Measurements from ENCODE around the gene CLDN3.
A peak's percentile ranks its signal among the peaks of the same experiment; 100 is the strongest.
"Not testable (repeated sequence)": the region's sequence is repeated elsewhere in the genome, so short reads cannot be mapped to it uniquely, and the experiment has no call there.

Gene CLDN3

DNA sequence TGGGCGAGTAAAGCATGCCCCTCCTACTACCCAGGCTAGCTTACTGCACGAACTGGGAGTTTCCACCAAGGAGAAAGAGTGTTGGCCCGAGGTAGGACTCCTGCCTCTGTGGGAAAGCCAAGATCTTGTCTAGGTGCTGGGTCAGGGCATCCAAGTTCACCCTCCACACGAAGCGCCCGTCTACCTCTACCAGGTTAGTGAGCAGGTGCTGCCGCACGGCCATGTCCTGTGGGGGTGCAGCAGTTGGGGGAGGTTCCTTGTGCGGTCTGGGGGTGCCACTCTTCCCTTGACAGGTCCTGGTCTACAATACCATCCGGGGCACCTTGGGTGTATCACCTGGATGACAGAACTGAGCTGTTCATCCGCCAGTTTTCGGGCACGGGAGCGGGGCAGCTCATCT lies 33.2 kb downstream of the CLDN3 start:
- no peak for DNase-seq (ENCODE audit: low spot score)

DNA sequence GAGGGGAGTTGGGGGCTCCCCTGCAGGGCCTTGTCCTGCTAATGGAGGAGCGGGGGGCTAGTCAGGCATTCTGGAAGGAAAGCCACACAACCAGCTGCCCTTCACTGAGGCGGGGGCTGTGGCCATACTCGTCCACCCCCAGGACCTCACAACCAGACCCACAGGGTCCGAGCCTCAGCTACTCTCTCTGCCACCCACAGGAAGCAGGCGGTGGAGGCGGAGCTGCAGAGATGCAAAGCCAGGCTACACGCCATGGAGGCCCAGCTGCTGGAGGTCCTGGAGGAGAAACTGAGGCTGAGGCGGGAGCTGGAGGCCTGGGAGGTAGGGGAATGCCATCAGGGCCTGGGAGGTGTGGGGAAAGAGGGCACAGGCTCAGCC lies 34.6 kb downstream of the CLDN3 start:
- DNase-seq (ENCODE audit: low spot score) = no peak

DNA sequence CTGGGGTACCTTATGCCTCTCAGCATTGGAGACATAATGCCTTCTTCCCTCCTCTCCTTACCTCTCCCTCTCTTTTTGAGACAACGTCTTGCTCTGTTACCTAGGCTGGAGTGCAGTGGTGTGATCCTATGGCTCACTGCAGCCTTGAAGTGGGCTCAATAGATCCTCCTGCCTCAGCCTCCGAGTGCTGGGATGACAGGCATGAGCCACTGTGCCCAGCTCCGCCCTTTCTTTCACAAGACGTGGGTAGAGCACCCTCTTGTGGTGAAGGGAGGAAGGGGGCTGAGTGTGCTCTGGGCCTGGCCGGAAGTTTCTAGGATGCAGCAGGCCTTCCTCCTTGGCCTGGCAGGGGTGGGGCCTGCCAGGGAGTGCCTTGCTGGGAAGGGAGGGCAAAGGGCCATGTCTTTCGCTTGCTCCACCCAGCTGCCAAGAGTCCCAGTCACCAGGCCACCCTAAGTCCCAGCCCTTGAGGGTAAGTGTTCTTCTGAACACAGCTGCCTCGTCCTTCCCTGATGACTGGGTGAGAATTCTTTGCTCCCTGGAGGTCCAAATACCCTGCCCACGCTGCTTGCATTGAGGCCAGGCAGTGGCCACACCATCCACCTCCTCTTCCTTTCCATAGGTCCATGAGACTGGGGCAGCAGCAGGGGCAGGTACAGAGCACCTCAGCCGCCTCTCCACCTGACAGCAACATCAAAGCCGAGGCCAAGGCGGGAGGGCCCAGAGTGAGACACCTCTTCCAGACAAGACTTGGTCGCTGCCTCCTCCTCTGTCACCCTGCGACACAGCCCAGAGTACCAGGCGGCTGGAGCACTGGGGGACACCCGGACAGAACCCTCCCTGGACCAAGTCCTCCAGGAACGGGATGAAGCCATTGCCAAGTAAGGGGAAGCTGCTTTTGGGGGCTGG lies 35.2 kb downstream of the CLDN3 start:
- DNase-seq (ENCODE audit: low spot score) = peak; percentile 68

DNA sequence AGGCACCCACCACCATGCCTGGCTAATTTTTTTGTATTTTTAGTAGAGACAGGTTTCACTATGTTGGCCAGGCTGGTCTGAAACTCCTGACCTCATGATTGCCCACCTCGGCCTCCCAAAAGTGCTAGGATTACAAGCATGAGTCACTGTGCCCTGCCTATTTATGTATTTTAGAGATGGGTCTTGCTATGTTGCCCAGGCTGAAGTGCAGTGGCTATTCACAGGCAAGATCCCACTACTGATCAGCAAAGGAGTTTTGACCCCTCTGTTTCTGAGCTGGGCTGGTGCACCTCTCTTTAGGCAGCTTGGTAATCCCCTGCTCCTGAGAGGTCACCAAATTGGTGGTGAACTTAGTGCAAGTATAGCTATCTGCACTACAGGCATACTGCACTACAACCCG lies 37.7 kb downstream of the CLDN3 start:
- no peak for DNase-seq (ENCODE audit: low spot score)

DNA sequence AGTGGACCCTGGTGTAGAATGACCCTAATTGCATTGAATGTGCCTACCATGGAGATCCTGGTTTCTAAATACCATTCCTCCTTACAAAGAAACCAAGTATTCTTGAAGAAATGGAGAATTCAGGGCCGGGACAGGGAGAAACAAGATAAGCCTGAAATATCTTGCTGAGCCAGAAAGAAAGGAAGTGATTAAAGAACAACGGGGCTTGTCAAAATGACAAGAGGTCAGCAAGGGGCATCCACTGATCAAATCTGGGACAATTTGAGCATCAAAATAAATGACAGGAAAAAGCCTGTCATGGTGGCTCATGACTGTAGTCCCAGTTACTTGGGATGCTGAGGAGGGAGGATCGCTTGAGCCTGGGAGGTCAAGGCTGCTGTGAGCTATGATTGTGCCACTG lies 39.6 kb downstream of the CLDN3 start:
- DNase-seq (ENCODE audit: low spot score) = no peak

DNA sequence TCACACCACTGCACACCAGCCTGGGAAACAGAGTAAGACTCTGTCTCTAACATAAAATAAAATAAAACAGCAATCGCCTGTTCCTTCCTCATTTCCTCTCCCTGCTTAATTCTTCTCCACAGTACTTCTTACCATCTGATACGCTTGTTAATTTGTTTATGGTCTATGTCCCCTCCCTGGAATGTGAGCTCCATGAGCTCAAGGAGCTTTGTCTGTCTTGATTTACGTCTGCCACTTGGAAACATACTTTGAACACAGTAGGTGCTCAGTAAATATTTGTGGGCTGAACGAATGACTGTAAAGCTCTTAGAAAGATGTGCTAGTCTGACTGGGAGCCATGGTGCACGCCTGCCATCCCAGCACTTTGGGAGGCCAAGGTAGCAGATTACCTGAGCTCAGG lies 41.5 kb downstream of the CLDN3 start:
- no peak for DNase-seq (ENCODE audit: low spot score)

DNA sequence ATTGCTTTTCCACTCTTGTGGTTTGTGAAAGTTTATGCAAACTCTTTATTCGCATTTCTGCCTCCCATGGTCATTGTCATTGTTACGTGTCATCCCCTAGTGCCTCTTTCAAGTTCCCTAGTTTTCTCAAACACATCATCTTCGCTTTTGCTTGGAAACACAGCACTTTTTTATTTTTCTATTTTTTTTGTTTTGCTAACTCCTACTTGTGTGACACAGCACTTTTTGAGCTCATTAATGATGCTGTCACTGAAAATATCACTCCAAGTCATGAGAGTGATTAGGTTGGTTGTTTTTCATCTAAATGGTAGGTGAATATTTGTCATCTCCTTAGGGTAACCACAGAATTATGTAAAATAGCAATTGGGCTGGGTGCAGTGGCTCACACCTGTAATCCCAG lies 42.1 kb downstream of the CLDN3 start:
- DNase-seq (ENCODE audit: low spot score) = no peak

DNA sequence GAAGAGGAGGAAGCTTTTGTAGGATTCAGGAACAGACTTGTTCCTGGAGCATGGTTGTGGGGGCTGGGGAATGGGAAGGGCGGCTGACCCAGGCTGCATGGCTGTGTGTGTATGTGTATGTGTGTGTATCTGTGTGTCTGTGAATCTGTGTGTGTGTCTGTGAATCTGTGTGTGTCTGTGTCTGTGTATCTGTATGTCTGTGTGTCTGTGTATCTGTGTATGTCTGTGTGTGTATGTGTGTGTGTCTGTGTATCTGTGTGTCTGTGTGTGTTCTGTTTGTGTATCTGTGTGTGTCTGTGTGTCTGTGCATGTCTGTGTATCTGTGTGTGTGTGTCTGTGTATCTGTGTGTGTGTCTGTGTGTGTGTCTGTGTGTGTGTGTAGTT lies 44.0 kb downstream of the CLDN3 start:
- no peak for DNase-seq (ENCODE audit: low spot score)

DNA sequence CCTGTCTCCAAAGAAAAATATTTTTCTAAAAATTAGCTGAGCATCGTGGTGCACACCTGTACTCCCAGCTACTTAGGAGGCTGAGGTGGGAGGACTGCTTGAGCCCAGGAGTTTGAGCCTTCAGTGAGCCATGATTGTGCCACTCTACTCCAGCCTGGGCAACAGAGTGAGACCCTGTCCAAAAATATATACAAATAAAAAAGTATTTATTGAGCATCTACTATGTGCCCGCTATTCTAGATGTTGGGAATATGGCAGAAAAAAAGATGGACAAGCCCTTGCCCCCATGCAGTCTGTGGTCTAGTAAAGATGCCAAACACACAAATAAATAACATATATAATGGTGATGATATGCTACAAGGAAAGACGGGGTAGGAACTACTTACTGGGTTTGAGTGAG lies 46.3 kb downstream of the CLDN3 start:
- no peak for DNase-seq (ENCODE audit: low spot score)

DNA sequence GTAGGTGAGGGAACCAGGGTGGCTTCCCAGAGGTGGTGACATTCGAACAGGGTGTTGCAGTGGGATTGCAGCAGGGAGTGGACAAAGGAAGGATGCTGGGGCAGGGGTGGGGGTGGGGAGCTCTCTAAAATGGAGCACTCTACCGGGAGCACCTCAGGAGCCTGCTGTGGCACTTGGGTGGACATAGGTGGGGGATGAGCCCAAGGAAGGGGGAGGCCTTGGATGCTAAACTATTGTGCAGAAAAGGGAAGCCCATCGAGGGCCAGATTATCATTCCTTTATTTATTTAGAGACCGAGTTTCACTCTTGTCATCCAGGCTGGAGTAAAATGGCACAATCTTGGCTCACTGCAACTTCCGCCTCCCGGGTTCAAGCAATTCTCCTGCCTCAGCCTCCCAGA lies 47.3 kb downstream of the CLDN3 start:
- DNase-seq (ENCODE audit: low spot score) = no peak

DNA sequence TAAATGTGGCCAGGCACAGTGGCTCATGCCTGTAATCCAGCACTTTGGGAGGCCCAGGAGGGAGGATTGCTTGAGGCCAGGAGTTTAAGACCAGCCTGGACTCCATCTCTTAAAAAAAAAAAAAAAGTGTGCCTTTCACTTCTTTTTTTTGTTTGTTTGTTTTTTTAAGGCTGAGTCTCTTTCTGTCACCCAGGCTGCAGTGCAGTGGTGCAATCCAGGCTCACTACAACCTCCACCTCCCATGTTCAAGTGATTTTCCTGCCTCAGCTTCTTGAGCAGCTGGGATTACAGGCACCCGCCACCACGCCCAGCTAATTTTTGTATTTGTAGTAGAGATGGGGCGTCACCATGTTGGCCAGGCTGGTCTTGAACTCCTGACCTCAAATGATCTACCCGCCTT lies 47.9 kb downstream of the CLDN3 start:
- not testable (repeated sequence) for DNase-seq (ENCODE audit: low spot score)

DNA sequence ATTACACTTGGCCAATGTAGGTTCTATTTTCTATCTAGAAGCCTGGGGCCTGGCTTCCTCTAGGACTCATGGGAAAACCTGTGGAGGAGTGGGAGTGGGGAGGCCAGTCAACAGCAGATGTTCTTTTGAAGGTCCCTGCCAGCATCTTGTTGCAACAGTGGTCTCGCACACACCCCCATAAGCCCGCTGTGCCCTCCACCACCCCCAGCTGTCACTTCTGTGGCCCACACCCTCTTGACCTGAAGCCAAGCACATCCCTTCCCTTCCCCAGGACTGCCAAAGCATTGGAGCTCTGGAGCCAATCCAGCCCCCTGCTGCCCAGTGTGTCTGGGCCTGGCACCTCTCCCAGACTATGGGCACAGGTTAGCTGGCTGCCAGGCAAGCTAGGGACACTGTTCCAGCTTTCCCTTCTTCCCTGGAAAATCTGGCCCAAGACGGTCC lies 48.7 kb downstream of the CLDN3 start:
- no peak for DNase-seq (ENCODE audit: low spot score)

DNA sequence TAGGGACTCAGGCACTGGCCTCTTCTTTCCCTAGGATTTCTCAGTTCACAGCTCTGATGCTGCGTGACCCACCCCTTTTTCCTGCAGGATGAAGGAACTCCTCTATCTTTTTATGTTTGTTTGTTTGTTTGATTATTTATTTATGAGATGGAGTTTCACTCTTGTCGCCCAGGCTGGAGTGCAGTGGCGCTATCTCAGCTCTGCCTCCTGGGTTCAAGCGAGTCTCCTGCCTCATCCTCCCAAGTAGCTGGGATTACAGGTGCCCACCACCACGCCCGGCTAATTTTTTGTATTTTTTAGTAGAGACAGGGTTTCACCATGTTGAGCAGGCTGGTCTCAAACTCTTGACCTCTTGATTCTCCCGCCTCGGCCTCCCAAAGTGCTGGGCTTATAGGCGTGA lies 49.6 kb downstream of the CLDN3 start:
- DNase-seq (ENCODE audit: low spot score) = not testable (repeated sequence)

DNA sequence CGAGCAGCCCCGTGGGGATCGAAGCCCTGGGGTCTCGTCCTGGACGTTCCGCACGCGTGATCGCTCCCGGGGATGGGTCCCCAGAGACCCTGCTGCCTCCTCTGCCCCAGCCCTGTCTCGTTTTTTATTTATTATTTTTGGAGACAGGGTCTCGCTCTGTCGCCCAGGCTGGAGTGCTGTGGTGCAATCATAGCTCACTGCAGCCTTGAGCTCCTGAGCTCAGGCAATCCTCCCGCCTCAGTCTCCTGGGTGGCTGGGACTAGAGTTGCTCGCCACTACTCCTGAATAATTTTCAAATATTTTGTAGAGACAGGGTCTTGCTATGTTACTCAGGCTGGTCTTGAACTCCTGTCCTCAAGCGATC lies 50.3 kb downstream of the CLDN3 start:
- DNase-seq (ENCODE audit: low spot score) = no peak
